OCI-LY3 (cell line): ENCODE data around the gene STMND1.
A peak's percentile ranks its signal among the peaks of the same experiment; 100 is the strongest.

ENCODE experiments used
- H2AFZ ChIP-seq: fragments of 200-600, 300-600 bp; shearing (Covaris generic); 2 replicates; pipeline ENCODE4 v1.6.0; 2014; ENCODE audit warnings: antibody characterized with exemption, low read depth, low read length
- H3K27ac ChIP-seq: fragments of 200-600, 300-600 bp; sonication (generic); 2 replicates; pipeline ENCODE4 v1.5.1; 2014; ENCODE audit warnings: mild to moderate bottlenecking, low read length, moderate library complexity, mixed read lengths
- H3K27me3 ChIP-seq: fragments of 200-600, 300-600 bp; sonication (generic); 2 replicates; pipeline ENCODE4 v1.6.1; 2014; ENCODE audit warnings: low read depth, low read length, mixed read lengths
- H3K36me3 ChIP-seq: fragments of 200-600, 300-600 bp; sonication (generic); replicated peaks from 2 replicates; pipeline ENCODE3; 2014; ENCODE audit warnings: low read depth, low read length, mixed read lengths
- H3K4me1 ChIP-seq: fragments of 300-600, 200-600 bp; sonication (generic); 2 replicates; pipeline ENCODE4 v1.6.1; 2014; ENCODE audit warnings: low read length, mixed read lengths
- H3K4me2 ChIP-seq: fragments of 200-600, 300-600 bp; sonication (generic); 2 replicates; pipeline ENCODE4 v1.6.1; 2014; ENCODE audit warnings: low read length, mixed read lengths
- H3K4me3 ChIP-seq: fragments of 300-600, 200-600 bp; sonication (generic); 2 replicates; pipeline ENCODE4 v1.5.1; 2014; ENCODE audit warnings: antibody characterized with exemption, mild to moderate bottlenecking, low read length, moderate library complexity
- H3K79me2 ChIP-seq: fragments of 300-600, 200-600 bp; shearing (Covaris generic); 2 replicates; pipeline ENCODE4 v1.6.1; 2014; ENCODE audit warnings: mild to moderate bottlenecking, low read length, mixed read lengths
- H3K9ac ChIP-seq: fragments of 300-600, 200-600 bp; shearing (Covaris generic); 2 replicates; pipeline ENCODE4 v1.6.0; 2014; ENCODE audit warnings: mild to moderate bottlenecking, low read length, moderate library complexity
- H3K9me3 ChIP-seq: fragments of 200-600, 300-600 bp; shearing (Covaris generic); 2 replicates; pipeline ENCODE4 v1.6.1; 2014; ENCODE audit warnings: low read length, mixed read lengths; ENCODE audit not compliant: insufficient read depth
- H4K20me1 ChIP-seq: fragments of 200-600, 300-600 bp; sonication (generic); 2 replicates; pipeline ENCODE4 v1.6.1; 2016; ENCODE audit warnings: low read length, mixed read lengths; ENCODE audit not compliant: insufficient read depth
- CTCF ChIP-seq: fragments of 200-600, 300-600 bp; sonication (generic); IDR thresholded peaks from 2 replicates; pipeline ENCODE4 v1.5.1; 2014; ENCODE audit warnings: antibody characterized with exemption, low read length, low read depth
- EZH2phosphoT487 ChIP-seq: fragments of 200-600 bp; shearing (Covaris generic); IDR thresholded peaks from 2 replicates; pipeline ENCODE4 v1.6.1; 2018; ENCODE audit warnings: antibody characterized with exemption, mixed run types, low read depth

Gene STMND1

GRCh38 chr6:17088091-17088611 is 13.7 kb upstream of the STMND1 start:
- Histone ChIP-seq H3K79me2 (no peaks in the 10 kb centered on the region), H3K27me3 (peaks cover 6% of the 10 kb centered on the region; the same call in 1 of the 2 replicates), H3K4me2 (no peak overlapping the region), H3K9me3 (no peaks in the 10 kb centered on the region), H3K27ac (no peak overlapping the region), H4K20me1 (no peaks in the 10 kb centered on the region), H3K36me3 (no peaks in the 10 kb centered on the region), H3K9ac (no peak overlapping the region), H3K4me1 (no peaks in the 10 kb centered on the region), H3K4me3 (no peak overlapping the region), H2AFZ (no peak overlapping the region)
- TF ChIP-seq CTCF (no peak), EZH2phosphoT487 (no peak)

GRCh38 chr6:17091122-17091521 is 10.7 kb upstream of the STMND1 start:
- H3K4me3 ChIP-seq = no peak overlapping the region
- no peak overlapping the region for H3K9ac ChIP-seq
- H4K20me1 ChIP-seq = no peaks in the 10 kb centered on the region
- no peaks in the 10 kb centered on the region for H3K4me1 ChIP-seq
- H3K4me2 ChIP-seq = no peak overlapping the region
- H3K27ac ChIP-seq = no peak overlapping the region
- peaks cover 6% of the 10 kb centered on the region; the same call in 1 of the 2 replicates for H3K27me3 ChIP-seq
- no peak for TF ChIP-seq CTCF
- TF ChIP-seq EZH2phosphoT487 = no peak
- no peaks in the 10 kb centered on the region for H3K79me2 ChIP-seq
- no peaks in the 10 kb centered on the region for H3K36me3 ChIP-seq
- H2AFZ ChIP-seq = no peak overlapping the region
- H3K9me3 ChIP-seq = no peaks in the 10 kb centered on the region

GRCh38 chr6:17093686-17094085 is 8.2 kb upstream of the STMND1 start:
- Histone ChIP-seq H3K9ac (no peak overlapping the region), H3K9me3 (no peaks in the 10 kb centered on the region), H3K4me1 (no peaks in the 10 kb centered on the region), H4K20me1 (no peaks in the 10 kb centered on the region), H3K27me3 (no peaks in the 10 kb centered on the region), H3K4me2 (no peak overlapping the region), H3K27ac (no peak overlapping the region), H2AFZ (no peak overlapping the region), H3K4me3 (no peak overlapping the region), H3K79me2 (no peaks in the 10 kb centered on the region), H3K36me3 (no peaks in the 10 kb centered on the region)
- TF ChIP-seq EZH2phosphoT487 (no peak), CTCF (peak; percentile 17; the same call in 1 of the 2 replicates)

- H3K27ac ChIP-seq = no peak overlapping the region
- H4K20me1 ChIP-seq = no peaks in the 10 kb centered on the region
- TF ChIP-seq EZH2phosphoT487 (no peak), CTCF (no peak)
- H3K4me2 ChIP-seq = no peak overlapping the region
- H3K9me3 ChIP-seq = no peaks in the 10 kb centered on the region
- H3K36me3 ChIP-seq = no peaks in the 10 kb centered on the region
- no peak overlapping the region for H3K4me3 ChIP-seq
- H3K4me1 ChIP-seq = no peaks in the 10 kb centered on the region
- H3K9ac ChIP-seq = no peak overlapping the region
- no peaks in the 10 kb centered on the region for H3K27me3 ChIP-seq
- no peaks in the 10 kb centered on the region for H3K79me2 ChIP-seq
- H2AFZ ChIP-seq = no peak overlapping the region
Measured at GRCh38 chr6:17096096-17096495, 5.8 kb upstream of the STMND1 start.
